BLaER1 treated with 17β-estradiol and CSF1 and Interleukin-3, amounts not matched to agents 10 nM and 100 nM (cell line): ENCODE measurements around the gene ERC1.

Experiments used
- H3K27ac ChIP-seq, 11 experiments: shearing (Covaris generic); formaldehyde crosslinking; 2 replicates each; pipeline ENCODE4 v1.8.1; 2022
- H3K27me3 ChIP-seq, 11 experiments: shearing (Covaris generic); formaldehyde crosslinking; 2 replicates each; pipeline ENCODE4 v1.8.1; 2022
- H3K36me3 ChIP-seq, 11 experiments: shearing (Covaris generic); formaldehyde crosslinking; 2 replicates each; pipeline ENCODE4 v1.8.1; 2022
- H3K4me1 ChIP-seq, 10 experiments: shearing (Covaris generic); formaldehyde crosslinking; 2 replicates each; pipeline ENCODE4 v1.8.1; 2022
- H3K4me2 ChIP-seq, 11 experiments: shearing (Covaris generic); formaldehyde crosslinking; 2 replicates each; pipeline ENCODE4 v1.8.1; 2022
- H3K4me3 ChIP-seq, 10 experiments: shearing (Covaris generic); formaldehyde crosslinking; 2 replicates each; pipeline ENCODE4 v1.8.1; 2022
- H3K9ac ChIP-seq, 11 experiments: shearing (Covaris generic); formaldehyde crosslinking; 2 replicates each; pipeline ENCODE4 v1.8.1; 2022
- H3K9me3 ChIP-seq, 11 experiments: shearing (Covaris generic); formaldehyde crosslinking; replicated peaks in 1 of 11; 2 replicates each; pipeline ENCODE4 v1.8.1; 2022
- H4K20me1 ChIP-seq, 11 experiments: shearing (Covaris generic); formaldehyde crosslinking; 2 replicates each; pipeline ENCODE4 v1.8.1; 2022
- Cebpa-rat ChIP-seq, 11 experiments: shearing (Covaris generic); IDR thresholded peaks; 2 replicates each; pipeline ENCODE4 v1.8.1; 2022

Gene ERC1

GRCh38 chr12:1174659-1175058 lies 183.6 kb downstream of the ERC1 start:
- Histone ChIP-seq H3K36me3 (peaks cover 16 to 58% (median 40%) of the 10 kb centered on the region in 11 experiments), H3K9ac (no peak overlapping the region), H3K4me1 (peaks cover 16 to 45% (median 24%) of the 10 kb centered on the region in 10 experiments), H3K9me3 (peaks cover 7 to 36% (median 24%) of the 10 kb centered on the region in 11 experiments; a peak in 21 of 22 replicates), H3K4me2 (no peak overlapping the region), H4K20me1 (no peaks in the 10 kb centered on the region), H3K27ac (no peak overlapping the region), H3K27me3 (no peaks in the 10 kb centered on the region), H3K4me3 (no peak overlapping the region)
- TF ChIP-seq Cebpa-rat (IDR thresholded peaks at IDR 0.05): no peak

DNA sequence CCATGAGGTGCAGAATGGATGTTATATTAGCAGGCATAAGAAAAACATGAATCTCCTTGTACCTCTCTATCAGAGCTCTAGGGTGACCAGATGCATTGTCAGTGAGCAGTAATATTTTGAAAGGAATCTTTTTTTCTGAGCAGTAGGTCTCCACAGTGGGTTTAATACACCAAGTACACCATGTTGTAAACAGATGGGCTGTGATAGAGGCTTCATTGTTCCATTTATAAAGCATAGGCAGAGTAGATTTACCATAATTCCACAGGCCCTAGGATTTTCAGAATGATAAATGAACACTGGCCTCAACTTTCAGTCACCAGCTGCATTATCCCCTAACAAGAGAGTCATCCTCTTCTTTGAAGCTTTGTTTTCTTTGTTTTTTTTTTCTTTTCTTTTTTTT lies 185.2 kb downstream of the ERC1 start:
- Histone ChIP-seq H3K27ac (no peak overlapping the region), H3K9me3 (peaks cover 7 to 36% (median 24%) of the 10 kb centered on the region in 11 experiments; a peak in 21 of 22 replicates), H3K27me3 (no peaks in the 10 kb centered on the region), H3K4me3 (no peak overlapping the region), H3K4me1 (peaks cover 12 to 36% (median 19%) of the 10 kb centered on the region in 10 experiments), H4K20me1 (no peaks in the 10 kb centered on the region), H3K4me2 (peak overlapping the region in 2 of 11 experiments; percentile 0 to 5; a peak in 3 of 22 replicates), H3K36me3 (peaks cover 26 to 73% (median 50%) of the 10 kb centered on the region in 11 experiments), H3K9ac (no peak overlapping the region)
- TF ChIP-seq Cebpa-rat (IDR thresholded peaks at IDR 0.05): no peak

- TF ChIP-seq Cebpa-rat (IDR thresholded peaks at IDR 0.05): no peak
- H4K20me1 ChIP-seq: no peaks in the 10 kb centered on the region
These were observed 188.1 kb downstream of the ERC1 start for GRCh38 chr12:1179128-1179527.

DNA sequence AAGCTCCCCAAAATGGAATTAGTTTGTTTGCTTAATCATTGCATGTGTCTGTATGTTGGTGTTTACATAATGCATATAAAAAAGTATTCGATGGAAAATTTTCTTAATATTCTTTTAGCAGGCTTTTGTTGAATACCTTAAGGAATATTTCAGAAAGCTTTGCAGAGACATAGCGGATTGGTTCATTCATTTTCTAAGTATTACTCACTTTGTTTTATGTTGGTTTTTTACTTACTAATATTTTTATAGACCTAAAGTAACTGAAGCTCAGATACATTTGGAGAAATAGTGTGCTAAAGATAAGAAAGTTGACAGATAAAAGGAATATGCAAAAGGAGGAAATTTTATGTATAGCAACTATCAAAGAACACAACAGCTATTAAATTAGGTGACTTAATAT lies 191.0 kb downstream of the ERC1 start:
- Histone ChIP-seq H3K4me2 (no peak overlapping the region), H3K9me3 (peaks cover 3 to 21% (median 17%) of the 10 kb centered on the region in 11 experiments; a peak in 19 of 22 replicates), H3K27ac (no peak overlapping the region), H3K36me3 (peaks cover 59 to 97% (median 80%) of the 10 kb centered on the region in 11 experiments), H3K9ac (no peak overlapping the region), H3K27me3 (no peaks in the 10 kb centered on the region), H3K4me1 (peaks cover 0 to 3% (median 0%) of the 10 kb centered on the region in 10 experiments; a peak in 2 of 20 replicates), H4K20me1 (no peaks in the 10 kb centered on the region), H3K4me3 (no peak overlapping the region)
- TF ChIP-seq Cebpa-rat (IDR thresholded peaks at IDR 0.05): no peak

More at GRCh38 chr12:1179128-1179527, 188.1 kb downstream of the ERC1 start:
- peaks cover 0 to 13% (median 0%) of the 10 kb centered on the region in 10 experiments; a peak in 6 of 20 replicates for H3K4me1 ChIP-seq
- no peak overlapping the region for H3K4me3 ChIP-seq
- H3K36me3 ChIP-seq: peaks cover 51 to 97% (median 75%) of the 10 kb centered on the region in 11 experiments
- no peak overlapping the region for H3K9ac ChIP-seq
- H3K27me3 ChIP-seq: no peaks in the 10 kb centered on the region
- no peak overlapping the region for H3K27ac ChIP-seq
- peaks cover 7 to 36% (median 24%) of the 10 kb centered on the region in 11 experiments; a peak in 21 of 22 replicates for H3K9me3 ChIP-seq
- H3K4me2 ChIP-seq: no peak overlapping the region

DNA sequence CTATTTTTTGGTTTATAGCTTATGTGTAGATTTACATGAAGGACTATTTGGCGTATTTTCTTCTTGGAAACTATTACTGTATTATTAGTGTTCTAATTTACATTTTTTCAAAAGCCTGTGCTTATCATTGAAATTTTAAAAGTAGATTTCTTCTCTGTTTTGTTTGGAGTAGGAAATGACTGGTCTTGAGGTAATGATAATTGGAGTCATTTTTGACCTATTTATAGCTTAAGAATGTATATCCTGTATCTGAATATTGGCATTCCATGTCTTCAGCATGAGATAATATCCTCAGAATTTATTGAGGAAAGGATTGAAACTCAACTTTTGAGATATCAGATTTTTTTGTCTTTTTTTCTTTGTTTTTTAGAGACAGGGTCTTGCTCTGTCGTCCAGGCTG lies 193.4 kb downstream of the ERC1 start:
- no peak for TF ChIP-seq Cebpa-rat (IDR thresholded peaks at IDR 0.05)
- H3K4me2 ChIP-seq: no peak overlapping the region
- H3K36me3 ChIP-seq: peaks cover 65 to 98% (median 83%) of the 10 kb centered on the region in 11 experiments
- H4K20me1 ChIP-seq: no peaks in the 10 kb centered on the region
- H3K9ac ChIP-seq: no peak overlapping the region
- peaks cover 0 to 10% (median 0%) of the 10 kb centered on the region in 11 experiments; a peak in 3 of 22 replicates for H3K9me3 ChIP-seq
- H3K27ac ChIP-seq: no peak overlapping the region
- no peak overlapping the region for H3K4me3 ChIP-seq
- H3K4me1 ChIP-seq: peaks cover 0 to 9% (median 0%) of the 10 kb centered on the region in 10 experiments; a peak in 1 of 20 replicates
- no peaks in the 10 kb centered on the region for H3K27me3 ChIP-seq

- Histone ChIP-seq H3K9me3 (peaks cover 0 to 10% (median 0%) of the 10 kb centered on the region in 11 experiments; a peak in 3 of 22 replicates), H3K36me3 (peaks cover 67 to 100% (median 88%) of the 10 kb centered on the region in 11 experiments), H3K4me1 (peaks cover 0 to 9% (median 0%) of the 10 kb centered on the region in 10 experiments; a peak in 1 of 20 replicates), H3K27me3 (no peaks in the 10 kb centered on the region), H3K4me2 (no peak overlapping the region), H3K27ac (no peak overlapping the region), H3K4me3 (no peak overlapping the region), H4K20me1 (no peaks in the 10 kb centered on the region), H3K9ac (no peak overlapping the region)
- no peak for TF ChIP-seq Cebpa-rat (IDR thresholded peaks at IDR 0.05)
These were observed 194.6 kb downstream of the ERC1 start for GRCh38 chr12:1185460-1186182.

- Histone ChIP-seq H3K9me3 (peaks cover 0 to 10% (median 0%) of the 10 kb centered on the region in 11 experiments; a peak in 3 of 22 replicates), H3K27me3 (no peaks in the 10 kb centered on the region), H4K20me1 (no peaks in the 10 kb centered on the region), H3K4me2 (no peak overlapping the region), H3K4me3 (no peak overlapping the region), H3K9ac (no peak overlapping the region), H3K27ac (no peak overlapping the region), H3K36me3 (peaks cover 67 to 100% (median 89%) of the 10 kb centered on the region in 11 experiments), H3K4me1 (peaks cover 0 to 9% (median 0%) of the 10 kb centered on the region in 10 experiments; a peak in 1 of 20 replicates)
- no peak for TF ChIP-seq Cebpa-rat (IDR thresholded peaks at IDR 0.05)
These were observed 195.3 kb downstream of the ERC1 start for GRCh38 chr12:1186298-1186697.

DNA sequence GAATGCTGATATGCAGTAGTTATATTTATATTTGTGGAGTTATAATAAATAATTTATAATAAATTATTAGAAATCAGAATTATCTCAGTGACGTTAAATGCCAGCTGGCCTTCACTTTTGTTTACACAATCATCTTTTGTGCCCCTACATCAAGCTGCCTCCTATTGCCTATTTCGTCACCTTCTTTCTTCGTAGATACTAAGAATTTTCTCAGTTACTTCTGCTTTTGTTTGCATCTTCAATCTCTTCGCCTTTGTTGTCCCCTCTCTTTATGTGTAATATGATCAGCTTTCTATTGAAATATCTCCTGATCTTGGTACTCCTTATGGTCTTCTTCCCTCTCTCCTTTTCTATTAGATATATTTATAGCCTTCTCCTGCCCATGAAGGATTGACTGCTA lies 197.0 kb downstream of the ERC1 start:
- Histone ChIP-seq H3K9me3 (peaks cover 0 to 10% (median 0%) of the 10 kb centered on the region in 11 experiments; a peak in 3 of 22 replicates), H3K4me2 (no peak overlapping the region; a peak in 1 of 22 replicates), H3K27ac (peak overlapping the region in 4 of 11 experiments; percentile 21 to 28 (median 24); a peak in 4 of 22 replicates), H3K36me3 (peaks cover 70 to 100% (median 89%) of the 10 kb centered on the region in 11 experiments), H3K9ac (no peak overlapping the region), H3K4me3 (no peak overlapping the region), H3K4me1 (peaks cover 0 to 9% (median 0%) of the 10 kb centered on the region in 10 experiments; a peak in 1 of 20 replicates), H4K20me1 (no peaks in the 10 kb centered on the region), H3K27me3 (no peaks in the 10 kb centered on the region)
- TF ChIP-seq Cebpa-rat (IDR thresholded peaks at IDR 0.05): peak in 1 of 11 experiments; percentile 41; a peak in 1 of 22 replicates

GRCh38 chr12:1189163-1189562 lies 198.1 kb downstream of the ERC1 start:
- Histone ChIP-seq H3K36me3 (peaks cover 65 to 100% (median 82%) of the 10 kb centered on the region in 11 experiments), H3K4me1 (peaks cover 0 to 9% (median 0%) of the 10 kb centered on the region in 10 experiments; a peak in 1 of 20 replicates), H3K4me3 (no peak overlapping the region), H3K9me3 (peaks cover 0 to 10% (median 0%) of the 10 kb centered on the region in 11 experiments; a peak in 3 of 22 replicates), H3K27me3 (no peaks in the 10 kb centered on the region), H3K4me2 (no peak overlapping the region), H3K27ac (no peak overlapping the region), H4K20me1 (no peaks in the 10 kb centered on the region), H3K9ac (no peak overlapping the region)
- TF ChIP-seq Cebpa-rat (IDR thresholded peaks at IDR 0.05): no peak
